IPS DF 19.7 (cell line): ENCODE measurements around the gene AFF4.
"Not testable (repeated sequence)": the region's sequence is repeated elsewhere in the genome, so short reads cannot be mapped to it uniquely, and the experiment has no call there.

Experiments
- DNase-seq: peaks from one replicate; pipeline ENCODE4 v3.0.0-alpha.2; 2013; ENCODE audit warnings: low read depth, low spot score

The AFF4 gene, protein sequence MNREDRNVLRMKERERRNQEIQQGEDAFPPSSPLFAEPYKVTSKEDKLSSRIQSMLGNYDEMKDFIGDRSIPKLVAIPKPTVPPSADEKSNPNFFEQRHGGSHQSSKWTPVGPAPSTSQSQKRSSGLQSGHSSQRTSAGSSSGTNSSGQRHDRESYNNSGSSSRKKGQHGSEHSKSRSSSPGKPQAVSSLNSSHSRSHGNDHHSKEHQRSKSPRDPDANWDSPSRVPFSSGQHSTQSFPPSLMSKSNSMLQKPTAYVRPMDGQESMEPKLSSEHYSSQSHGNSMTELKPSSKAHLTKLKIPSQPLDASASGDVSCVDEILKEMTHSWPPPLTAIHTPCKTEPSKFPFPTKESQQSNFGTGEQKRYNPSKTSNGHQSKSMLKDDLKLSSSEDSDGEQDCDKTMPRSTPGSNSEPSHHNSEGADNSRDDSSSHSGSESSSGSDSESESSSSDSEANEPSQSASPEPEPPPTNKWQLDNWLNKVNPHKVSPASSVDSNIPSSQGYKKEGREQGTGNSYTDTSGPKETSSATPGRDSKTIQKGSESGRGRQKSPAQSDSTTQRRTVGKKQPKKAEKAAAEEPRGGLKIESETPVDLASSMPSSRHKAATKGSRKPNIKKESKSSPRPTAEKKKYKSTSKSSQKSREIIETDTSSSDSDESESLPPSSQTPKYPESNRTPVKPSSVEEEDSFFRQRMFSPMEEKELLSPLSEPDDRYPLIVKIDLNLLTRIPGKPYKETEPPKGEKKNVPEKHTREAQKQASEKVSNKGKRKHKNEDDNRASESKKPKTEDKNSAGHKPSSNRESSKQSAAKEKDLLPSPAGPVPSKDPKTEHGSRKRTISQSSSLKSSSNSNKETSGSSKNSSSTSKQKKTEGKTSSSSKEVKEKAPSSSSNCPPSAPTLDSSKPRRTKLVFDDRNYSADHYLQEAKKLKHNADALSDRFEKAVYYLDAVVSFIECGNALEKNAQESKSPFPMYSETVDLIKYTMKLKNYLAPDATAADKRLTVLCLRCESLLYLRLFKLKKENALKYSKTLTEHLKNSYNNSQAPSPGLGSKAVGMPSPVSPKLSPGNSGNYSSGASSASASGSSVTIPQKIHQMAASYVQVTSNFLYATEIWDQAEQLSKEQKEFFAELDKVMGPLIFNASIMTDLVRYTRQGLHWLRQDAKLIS

GRCh38 chr5:132963171-132964104 is at the start of gene AFF4:
TSS of gene AFF4 (minus strand) at chr5:132963634. CDS start at chr5:132937189, 26,445 bp downstream.
- peak; percentile 69 for DNase-seq

GRCh38 chr5:133008455-133008854 is 45.0 kb upstream of the AFF4 start:
- DNase-seq, result not testable (repeated sequence)

GRCh38 chr5:133006653-133007052 is 43.2 kb upstream of the AFF4 start:
- DNase-seq, result no peak

DNA sequence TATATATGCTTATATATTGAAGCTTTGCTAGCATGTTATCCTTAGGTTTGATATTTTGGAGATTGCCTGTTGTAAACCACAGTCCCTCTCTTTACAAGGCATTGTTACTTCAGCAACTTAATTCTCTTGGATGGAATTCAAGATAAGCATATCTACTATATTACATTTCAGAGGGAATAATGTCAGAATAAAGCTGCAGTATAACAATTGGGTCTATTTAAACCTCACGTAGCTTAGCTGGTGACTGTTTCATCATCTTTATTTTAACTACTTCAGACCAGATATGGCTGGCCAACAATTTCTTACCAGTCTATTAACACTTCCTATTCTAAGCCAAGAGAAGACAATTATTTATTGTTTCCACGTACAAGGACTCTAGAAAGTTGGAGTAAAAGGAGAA is 35.8 kb upstream of the AFF4 start:
- DNase-seq, result no peak

DNA sequence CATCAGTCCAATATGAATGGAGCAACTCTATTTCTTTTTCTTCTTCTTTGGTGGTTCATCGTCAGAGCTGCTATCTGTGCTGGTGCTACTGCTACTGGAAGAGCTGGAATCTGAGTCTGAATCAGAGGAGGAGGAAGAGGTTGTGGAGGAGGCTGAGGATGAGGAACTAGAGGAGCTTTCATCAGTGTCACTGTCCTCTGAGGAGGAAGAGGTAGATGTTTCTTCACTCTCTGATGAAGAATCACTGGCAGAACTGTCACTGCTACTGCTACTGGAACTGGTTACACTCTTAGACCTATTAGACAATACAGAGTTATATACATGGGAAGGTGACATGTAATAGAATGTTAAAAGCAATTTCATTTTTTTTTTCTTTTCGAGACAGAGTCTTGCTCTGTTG is 35.1 kb upstream of the AFF4 start:
- no peak for DNase-seq

GRCh38 chr5:132996307-132996706 is 32.9 kb upstream of the AFF4 start:
- no peak for DNase-seq

DNA sequence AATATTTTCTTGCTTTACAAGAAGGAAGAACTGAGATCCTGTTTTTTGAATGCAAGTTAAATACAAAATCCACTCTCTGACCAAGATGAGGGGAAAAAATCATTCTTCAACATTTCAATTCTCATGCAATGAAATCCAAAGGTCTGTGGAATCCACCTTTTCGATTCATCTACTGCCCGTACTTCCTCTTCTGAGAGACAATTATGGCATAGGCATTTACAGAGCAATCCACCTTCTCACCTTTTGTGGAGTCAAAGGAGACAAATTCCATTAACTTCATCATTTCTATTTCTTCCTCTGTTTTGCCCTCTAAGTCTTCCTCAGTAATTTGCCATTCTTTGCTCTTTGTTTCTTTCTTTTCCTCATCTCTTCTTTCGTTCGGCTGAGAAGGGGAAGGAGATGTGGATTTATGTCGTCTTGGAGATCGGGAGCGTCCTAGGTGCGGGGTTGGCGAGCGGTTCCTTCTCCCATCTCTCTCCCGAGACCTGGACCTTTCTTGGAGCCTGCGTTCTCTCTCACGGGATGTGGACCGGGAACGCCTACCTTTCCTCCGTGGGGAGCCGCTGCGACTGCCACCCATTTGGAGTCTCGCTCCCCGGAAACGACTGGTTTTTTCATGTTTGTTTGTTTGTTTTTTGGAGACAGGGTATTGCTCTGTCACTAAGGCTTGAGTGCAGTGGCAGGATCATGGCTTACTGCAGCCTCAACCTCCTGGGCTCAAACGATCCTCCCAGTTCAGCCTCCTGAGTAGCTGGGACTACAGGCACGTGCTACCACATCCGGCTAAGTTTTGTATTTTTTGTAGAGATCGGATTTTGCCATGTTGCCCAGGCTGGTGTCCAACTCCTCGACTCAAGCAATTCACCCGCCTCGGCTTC is 24.3 kb upstream of the AFF4 start:
- no peak for DNase-seq

- not testable (repeated sequence) for DNase-seq
Measured at GRCh38 chr5:132982971-132983370, 19.5 kb upstream of the AFF4 start.

GRCh38 chr5:132981288-132981687 is 17.9 kb upstream of the AFF4 start:
- DNase-seq, result no peak

- DNase-seq, result no peak
Measured at GRCh38 chr5:132979976-132980375, 16.5 kb upstream of the AFF4 start.

DNA sequence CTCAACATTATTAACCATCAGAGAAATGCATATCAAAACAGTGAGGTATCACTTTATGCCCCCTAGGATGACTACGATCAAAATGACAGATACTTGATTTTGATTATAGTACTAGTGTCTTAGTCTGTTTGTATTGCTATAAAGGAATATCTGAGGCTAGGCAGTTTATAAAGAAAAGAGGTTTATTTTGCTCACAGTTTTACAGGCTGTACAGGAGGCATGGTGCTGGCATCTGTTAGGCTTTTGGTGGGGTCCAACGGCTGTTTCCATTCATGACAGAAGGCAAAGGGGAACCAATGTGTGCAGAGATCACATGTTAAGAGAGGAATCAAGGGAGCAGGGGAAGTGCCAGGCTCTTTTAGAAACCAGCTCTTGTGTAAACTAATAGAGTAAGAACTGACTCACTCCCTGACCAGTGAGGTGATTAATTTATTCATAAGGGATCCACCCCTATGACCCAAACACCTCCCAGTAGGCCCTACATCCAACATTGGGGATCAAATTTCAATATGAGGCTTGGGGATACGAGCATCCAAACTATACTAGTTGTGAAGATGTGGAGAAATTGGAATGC is 16.0 kb upstream of the AFF4 start:
- no peak for DNase-seq

DNA sequence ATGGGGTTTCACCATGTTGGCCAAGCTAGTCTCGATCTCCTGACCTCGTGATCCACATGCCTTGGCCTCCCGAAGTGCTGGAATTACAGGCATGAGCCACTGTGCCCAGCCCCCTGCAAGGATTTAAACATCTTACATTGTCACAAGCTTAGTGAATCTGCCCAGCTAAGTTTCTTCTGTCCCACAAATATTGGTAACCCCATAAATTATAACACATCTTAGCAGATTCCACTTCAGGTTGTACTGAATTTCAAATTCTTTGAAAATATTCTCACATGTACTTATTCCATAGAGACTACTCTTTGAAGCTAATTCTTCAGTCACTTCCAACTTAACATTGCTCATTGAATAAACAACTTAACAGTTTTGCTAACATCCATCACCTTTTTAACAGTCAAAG is 13.4 kb upstream of the AFF4 start:
- DNase-seq, result no peak

GRCh38 chr5:132972436-132972828 is 9.0 kb upstream of the AFF4 start:
- not testable (repeated sequence) for DNase-seq

DNA sequence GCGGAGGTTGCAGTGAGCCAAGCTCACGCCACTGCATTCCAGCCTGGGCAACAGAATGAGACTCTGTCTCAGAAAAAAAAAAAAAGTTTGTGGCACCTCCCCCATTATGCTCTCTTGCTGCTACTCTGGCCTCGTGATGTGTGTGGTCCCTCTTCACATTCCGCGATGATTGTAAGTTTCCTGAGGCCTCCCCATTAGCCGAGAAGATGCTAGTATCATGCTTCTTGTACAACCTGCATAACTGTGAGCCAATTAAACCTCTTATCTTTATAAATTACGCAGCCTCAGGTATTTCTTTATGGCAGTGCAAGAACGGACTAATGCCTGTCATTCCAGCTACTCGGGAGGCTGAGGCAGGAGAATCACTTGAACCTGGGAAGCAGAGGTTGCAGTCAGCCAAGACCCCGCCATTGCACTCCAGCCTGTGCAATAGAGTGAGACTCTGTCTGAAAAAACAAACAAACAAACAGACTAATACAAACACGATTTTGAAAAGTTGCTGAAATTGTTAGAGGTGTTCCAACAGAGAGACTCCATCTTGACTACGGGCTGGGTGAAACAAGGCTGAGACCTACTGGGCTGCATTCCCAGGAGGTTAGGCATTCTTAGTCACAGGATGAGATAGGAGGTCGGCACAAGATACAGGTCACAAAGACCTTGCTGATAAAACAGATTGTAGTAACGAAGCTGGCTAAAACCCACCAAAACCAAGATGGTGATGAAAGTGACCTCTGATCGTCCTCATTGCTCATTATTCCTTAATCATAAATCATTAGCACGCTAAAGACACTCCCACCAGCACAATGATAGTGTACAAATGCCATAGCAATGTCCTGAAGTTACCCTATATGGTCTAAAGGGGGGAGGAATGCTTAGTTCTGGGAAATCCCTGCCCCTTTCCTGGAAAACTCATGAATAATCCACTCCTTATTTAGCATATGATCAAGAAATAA is 8.3 kb upstream of the AFF4 start:
- DNase-seq, result no peak

- no peak for DNase-seq
Measured at GRCh38 chr5:132965120-132965519, 1.7 kb upstream of the AFF4 start.

GRCh38 chr5:132962429-132963021 is 909 bp downstream of the AFF4 start:
- DNase-seq, result no peak

DNA sequence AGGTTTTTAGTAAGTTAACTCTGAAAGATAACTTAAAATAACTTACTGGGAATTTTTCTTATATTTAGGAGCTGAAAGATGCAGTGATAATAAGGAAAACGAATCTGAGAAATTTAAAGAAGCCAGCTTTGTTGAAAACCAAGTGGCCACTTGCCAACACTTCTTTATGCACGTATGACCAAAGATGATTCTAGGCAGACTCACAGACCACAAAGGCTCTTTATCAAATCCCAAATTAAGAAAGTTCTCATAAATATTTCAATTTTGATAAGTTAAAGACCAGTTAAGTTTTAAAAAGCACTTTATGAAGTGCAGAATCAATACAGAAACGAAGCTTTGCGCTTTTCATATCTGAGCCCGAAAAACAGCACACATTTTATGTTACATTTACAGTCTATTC is 1.5 kb downstream of the AFF4 start:
- DNase-seq, result no peak
